ENCODE results near the gene SLC12A7. TPM values are rescaled to one million over a fixed set of nuclear protein-coding genes. Genes with fewer than 3 reads are reported as not detected.

SLC12A7 gene
- total and polyA plus RNA-seq, 2 of the 13 experiments (the other 11 are each of a cell fraction or from before 2014, with no cell fraction given) = 14.0 to 18.5 TPM

- Histone ChIP-seq H3K27ac (ENCODE audit: extremely low read length, insufficient read depth, low read length) (no peak overlapping the region), H3K4me1 (ENCODE audit: insufficient read depth, low read length) (no peaks in the 10 kb centered on the region), H4K20me1 (ENCODE audit: insufficient read depth, low read length) (peaks cover 10% of the 10 kb centered on the region; the same call in 1 of the 2 replicates), H3K27me3 (ENCODE audit: control insufficient read depth in 1 of 2, insufficient read depth in 2 of 2, low read length in 2 of 2) (no peaks in the 10 kb centered on the region), H3K4me3 (replicated peaks in 1 of 3; ENCODE audit: insufficient read depth in 1 of 3, low read depth in 2 of 3, low read length in 3 of 3) (no peak overlapping the region), H3K36me3 (replicated peaks in 1 of 2; ENCODE audit: control insufficient read depth in 1 of 2, insufficient read depth in 2 of 2, low read length in 2 of 2) (peaks cover 18 to 70% of the 10 kb centered on the region in 2 experiments; a peak in 4 of 5 replicates), H3K9me3 (ENCODE audit: low read length) (no peaks in the 10 kb centered on the region), H3K4me2 (ENCODE audit: low read depth, low read length) (no peak overlapping the region), H3K79me2 (ENCODE audit: insufficient read depth, low read length) (peaks cover 13% of the 10 kb centered on the region), H2AFZ (ENCODE audit: low read length) (no peak overlapping the region), H3K9ac (ENCODE audit: insufficient read depth, low read depth, low read length) (no peak overlapping the region)
- TF ChIP-seq NCOA1 (CRISPR knock-in tag; IDR thresholded peaks at IDR 0.05) (no peak), HNF4G (IDR thresholded peaks at IDR 0.05; ENCODE audit: borderline replicate concordance, low read depth, low read length) (no peak), HNF4G (CRISPR knock-in tag; IDR thresholded peaks at IDR 0.05; ENCODE audit: borderline replicate concordance, low read depth) (no peak), MEIS2 (CRISPR knock-in tag; IDR thresholded peaks at IDR 0.05) (no peak), REXO4 (CRISPR knock-in tag; IDR thresholded peaks at IDR 0.05; ENCODE audit: borderline replicate concordance) (no peak), RELA (CRISPR knock-in tag; IDR thresholded peaks at IDR 0.05) (no peak), IKZF4 (CRISPR knock-in tag; IDR thresholded peaks at IDR 0.05; ENCODE audit: borderline replicate concordance, low read depth, not compliant biosample characterization) (no peak), ZNF557 (CRISPR knock-in tag; IDR thresholded peaks at IDR 0.05) (no peak), ZNF326 (CRISPR knock-in tag; IDR thresholded peaks at IDR 0.05; ENCODE audit: borderline replicate concordance) (no peak), TBP (CRISPR knock-in tag; IDR thresholded peaks at IDR 0.05) (no peak), ZMAT3 (CRISPR knock-in tag; conservative IDR thresholded peaks at IDR 0.05) (no peak)
- TF ChIP-seq, protein P1, sequence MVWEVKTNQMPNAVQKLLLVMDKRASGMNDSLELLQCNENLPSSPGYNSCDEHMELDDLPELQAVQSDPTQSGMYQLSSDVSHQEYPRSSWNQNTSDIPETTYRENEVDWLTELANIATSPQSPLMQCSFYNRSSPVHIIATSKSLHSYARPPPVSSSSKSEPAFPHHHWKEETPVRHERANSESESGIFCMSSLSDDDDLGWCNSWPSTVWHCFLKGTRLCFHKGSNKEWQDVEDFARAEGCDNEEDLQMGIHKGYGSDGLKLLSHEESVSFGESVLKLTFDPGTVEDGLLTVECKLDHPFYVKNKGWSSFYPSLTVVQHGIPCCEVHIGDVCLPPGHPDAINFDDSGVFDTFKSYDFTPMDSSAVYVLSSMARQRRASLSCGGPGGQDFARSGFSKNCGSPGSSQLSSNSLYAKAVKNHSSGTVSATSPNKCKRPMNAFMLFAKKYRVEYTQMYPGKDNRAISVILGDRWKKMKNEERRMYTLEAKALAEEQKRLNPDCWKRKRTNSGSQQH (CRISPR knock-in tag; IDR thresholded peaks at IDR 0.05; ENCODE audit: low read depth) = no peak
- TF ChIP-seq, protein P2, sequence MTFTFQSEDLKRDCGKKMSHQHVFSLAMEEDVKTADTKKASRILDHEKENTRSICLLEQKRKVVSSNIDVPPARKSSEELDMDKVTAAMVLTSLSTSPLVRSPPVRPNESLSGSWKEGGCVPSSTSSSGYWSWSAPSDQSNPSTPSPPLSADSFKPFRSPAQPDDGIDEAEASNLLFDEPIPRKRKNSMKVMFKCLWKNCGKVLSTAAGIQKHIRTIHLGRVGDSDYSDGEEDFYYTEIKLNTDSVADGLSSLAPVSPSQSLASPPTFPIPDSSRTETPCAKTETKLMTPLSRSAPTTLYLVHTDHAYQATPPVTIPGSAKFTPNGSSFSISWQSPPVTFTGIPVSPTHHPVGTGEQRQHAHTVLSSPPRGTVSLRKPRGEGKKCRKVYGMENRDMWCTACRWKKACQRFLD (CRISPR knock-in tag; IDR thresholded peaks at IDR 0.05; ENCODE audit: borderline replicate concordance) = no peak
- TF ChIP-seq, protein P3, sequence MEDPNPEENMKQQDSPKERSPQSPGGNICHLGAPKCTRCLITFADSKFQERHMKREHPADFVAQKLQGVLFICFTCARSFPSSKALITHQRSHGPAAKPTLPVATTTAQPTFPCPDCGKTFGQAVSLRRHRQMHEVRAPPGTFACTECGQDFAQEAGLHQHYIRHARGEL (CRISPR knock-in tag; IDR thresholded peaks at IDR 0.05) = no peak
- ATAC-seq (no peak), FAIRE-seq (no peak), DNase-seq (ENCODE audit: low spot score) (no peak)
- BruUV-seq (replicated peaks) = no TSS peak
- 98% methylated on average over 18 of the region's 21 CpGs for WGBS (ENCODE audit: low lambda C conversion rate)
- in situ Hi-C loops (cut with HindIII; ENCODE audit: extremely low pct_ligation_motif_present, low pct_unique_long_range_greater_than_20kb) (no loop called here), intact Hi-C loops (cut with micrococcal nuclease; ENCODE audit: unreplicated experiment) (no loop called here)
- ChIA-PET POLR2A (interaction anchor here (2.9 kb wide), 1 partner anchor 11 kb away, joined by 15 read pairs; no protein-coding TSS in a partner anchor), CTCF (ENCODE audit: low intra/inter-chr PET ratio, low total read pairs) (no interaction called here)
Observed at GRCh38 chr5:1094670-1095190, 17.1 kb downstream of the SLC12A7 start.
